H1 (cell line): ENCODE data around the gene PSPH. TPM values are rescaled to one million over a fixed set of nuclear protein-coding genes. Genes with fewer than 3 reads are reported as not detected.

ENCODE experiments used
- RXRA ChIP-seq: IDR thresholded peaks from 2 replicates; pipeline ENCODE4 v1.6.1; 2011; ENCODE audit warnings: low read depth, mild to moderate bottlenecking, low read length, moderate library complexity; ENCODE audit not compliant: insufficient read depth
- SAP30 ChIP-seq: fragments of 300-600 bp; sonication (generic); IDR thresholded peaks from 2 replicates; pipeline ENCODE4 v1.7.1; 2012; ENCODE audit warnings: low read length, moderate library complexity, mild to moderate bottlenecking, inconsistent platforms; ENCODE audit not compliant: insufficient read depth, insufficient replicate concordance
- SIN3A ChIP-seq, 2 experiments: IDR thresholded peaks in 1 of 2; conservative IDR thresholded peaks in 1 of 2; 2 replicates each; pipeline ENCODE4 v1.6.1; 2011 to 2012; ENCODE audit warnings: low read length in 2 of 2, improper control_type of control experiment in 1 of 2, low read depth in 1 of 2, mild to moderate bottlenecking in 1 of 2
- SP1 ChIP-seq: IDR thresholded peaks from 2 replicates; pipeline ENCODE4 v1.6.1; 2011; ENCODE audit warnings: low read depth, low read length
- TBP ChIP-seq: IDR thresholded peaks from 2 replicates; pipeline ENCODE4 v1.6.1; 2011; ENCODE audit warnings: low read depth, low read length, improper control_type of control experiment
- YY1 ChIP-seq: IDR thresholded peaks from 2 replicates; pipeline ENCODE4 v1.6.1; 2011; ENCODE audit warnings: low read depth, mild to moderate bottlenecking, low read length
- polyA plus RNA-seq, 7 experiments: library from polyadenylated mRNA; depleted of rRNA in 3 of 7; stranded (reverse) in 5 of 7; unstranded in 2 of 7; fragments of >200 nt in 5 of 7; fragments of 200-250 nt in 2 of 7; gene quantifications; 1 replicate in 5 of 7; 2 replicates in 1 of 7; 4 replicates in 1 of 7; pipeline versions ENCODE4 v1.2.1 to v1.2.3, GENCODE V29; 2011 to 2013; ENCODE audit warnings: missing spikeins in 2 of 7, mixed read lengths in 2 of 7
- total RNA-seq: library from RNA; stranded (reverse); fragmentation: NEBNext Ultra II Directional; extraction: Animal tissue kit (Norgen Biotek cat#: 25700); gene quantifications from 2 replicates; pipeline ENCODE4 v1.2.1, GENCODE V29; 2021

PSPH gene
- total and polyA plus RNA-seq, 2 of the 8 experiments (the other 6 are each of a cell fraction or from before 2014, with no cell fraction given) = 31.0 to 64.8 TPM

DNA sequence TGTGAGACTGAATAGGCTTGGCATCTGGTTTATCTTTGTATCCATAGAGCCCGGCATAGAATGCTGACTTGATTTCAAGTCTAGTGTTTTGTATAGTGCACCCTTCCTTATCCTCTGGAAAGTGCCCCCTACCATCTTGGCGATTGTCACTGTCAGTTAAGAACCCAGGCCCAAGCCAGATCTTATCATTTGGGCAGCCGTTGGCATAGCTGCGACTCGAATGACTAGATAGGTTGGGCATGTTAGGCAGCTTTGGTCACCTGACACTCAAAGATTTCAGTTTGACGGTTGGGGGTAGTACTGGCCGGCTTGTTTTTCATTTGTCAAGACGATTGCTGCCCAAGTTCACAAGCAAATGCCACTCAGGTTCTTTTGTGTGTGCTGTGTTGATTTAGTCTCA is 80.3 kb downstream of the PSPH start (continued):
- TF ChIP-seq YY1 (no peak), SAP30 (no peak), SIN3A (conservative IDR thresholded peaks at IDR 0.05 in 1 of 2, IDR thresholded peaks at IDR 0.05 in 1 of 2; ENCODE audit: low read depth in 1 of 2, low read length in 2 of 2) (no peak), SP1 (no peak), TBP (no peak), RXRA (no peak)
